Kidney glomerular epithelial cell (primary cell): ENCODE results near the gene ATP1A3.
"Not testable (repeated sequence)": the region's sequence is repeated elsewhere in the genome, so short reads cannot be mapped to it uniquely, and the experiment has no call there.

Source experiments
- DNase-seq: peaks from one replicate; lab custom pipeline; 2025; lab: John Stamatoyannopoulos, UW

Gene ATP1A3

DNA sequence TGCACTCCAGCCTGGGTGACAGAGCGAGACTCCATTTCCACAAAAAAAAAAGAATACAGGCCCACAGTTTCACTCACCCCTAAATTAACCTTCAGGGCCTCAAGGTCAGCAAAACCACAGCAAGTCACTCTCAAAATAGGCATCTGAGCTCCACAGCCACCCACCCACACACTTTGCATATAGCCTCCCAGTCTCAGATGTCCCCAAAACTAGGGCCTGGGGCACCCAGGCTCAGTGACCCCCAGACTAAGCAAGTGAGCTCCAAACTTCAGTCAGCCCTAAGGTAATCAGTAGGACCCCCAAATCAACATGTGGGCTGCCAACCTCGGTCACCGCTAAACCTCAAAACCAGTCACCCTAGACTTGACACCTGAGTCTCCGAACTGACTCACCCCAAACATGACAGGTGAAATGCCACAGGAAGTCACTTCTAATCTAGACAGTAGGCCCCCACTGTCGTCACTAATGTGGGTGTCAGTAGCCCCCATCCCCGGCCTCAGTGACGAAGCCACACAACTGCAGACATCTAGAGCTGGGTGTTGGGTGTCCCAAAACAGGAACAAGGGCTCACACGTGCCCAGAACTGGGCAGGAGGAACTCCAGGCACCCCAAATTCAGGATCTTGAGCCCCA is 48.8 kb downstream of the ATP1A3 start:
- no peak for DNase-seq

DNA sequence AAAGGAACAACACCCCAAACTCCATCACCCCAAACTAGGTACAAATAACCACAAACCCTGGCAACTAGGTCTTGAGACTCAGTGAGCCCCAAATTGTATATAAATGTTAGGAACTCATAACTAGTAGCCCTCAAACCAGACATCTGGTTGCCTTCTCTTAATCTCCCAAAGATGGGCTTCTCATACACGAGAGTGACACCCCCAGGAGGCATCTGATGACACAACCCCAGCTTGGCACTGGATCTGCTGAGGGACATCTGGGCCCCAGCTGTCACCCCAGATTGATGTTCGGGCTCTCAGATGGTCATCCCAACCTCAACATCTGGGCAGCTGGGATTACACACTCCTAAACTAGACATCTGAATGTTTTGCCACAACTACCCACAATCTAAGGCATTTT is 49.7 kb downstream of the ATP1A3 start:
- no peak for DNase-seq

DNA sequence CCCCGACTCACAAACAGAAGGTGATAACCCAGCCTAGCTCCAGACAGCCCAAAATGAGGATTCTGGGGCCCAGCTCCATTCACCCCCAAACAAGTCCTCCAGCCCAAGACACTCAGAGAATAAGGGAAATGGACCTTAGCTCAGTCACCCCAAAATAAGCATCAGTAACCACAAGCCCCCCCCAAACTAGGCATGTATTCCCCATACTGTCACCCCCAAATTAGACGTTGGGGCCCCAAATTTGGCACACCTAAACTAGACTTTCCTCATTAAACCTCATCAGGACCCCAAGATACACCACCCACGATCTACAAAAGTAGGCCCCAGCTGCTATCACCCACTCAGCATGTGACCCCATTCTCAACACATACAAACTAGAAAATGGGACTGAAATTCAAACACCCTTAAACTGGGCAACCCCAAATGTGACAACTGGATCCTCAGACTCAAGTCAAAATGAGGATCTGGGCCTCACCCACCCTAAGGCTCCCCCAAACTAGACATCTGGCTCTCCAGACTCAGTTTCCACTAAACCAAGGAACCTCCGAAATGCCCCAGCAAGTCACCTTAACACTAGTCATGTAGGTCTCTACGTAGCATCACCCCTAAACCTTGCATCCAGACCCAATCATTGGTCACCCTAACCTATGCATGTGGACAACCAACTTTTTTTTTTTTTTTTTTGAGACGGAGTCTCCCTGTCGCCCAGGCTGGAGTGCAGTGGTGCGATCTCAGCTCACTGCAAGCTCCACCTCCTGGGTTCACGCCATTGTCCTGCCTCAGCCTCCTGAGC is 52.4 kb downstream of the ATP1A3 start:
- no peak for DNase-seq

DNA sequence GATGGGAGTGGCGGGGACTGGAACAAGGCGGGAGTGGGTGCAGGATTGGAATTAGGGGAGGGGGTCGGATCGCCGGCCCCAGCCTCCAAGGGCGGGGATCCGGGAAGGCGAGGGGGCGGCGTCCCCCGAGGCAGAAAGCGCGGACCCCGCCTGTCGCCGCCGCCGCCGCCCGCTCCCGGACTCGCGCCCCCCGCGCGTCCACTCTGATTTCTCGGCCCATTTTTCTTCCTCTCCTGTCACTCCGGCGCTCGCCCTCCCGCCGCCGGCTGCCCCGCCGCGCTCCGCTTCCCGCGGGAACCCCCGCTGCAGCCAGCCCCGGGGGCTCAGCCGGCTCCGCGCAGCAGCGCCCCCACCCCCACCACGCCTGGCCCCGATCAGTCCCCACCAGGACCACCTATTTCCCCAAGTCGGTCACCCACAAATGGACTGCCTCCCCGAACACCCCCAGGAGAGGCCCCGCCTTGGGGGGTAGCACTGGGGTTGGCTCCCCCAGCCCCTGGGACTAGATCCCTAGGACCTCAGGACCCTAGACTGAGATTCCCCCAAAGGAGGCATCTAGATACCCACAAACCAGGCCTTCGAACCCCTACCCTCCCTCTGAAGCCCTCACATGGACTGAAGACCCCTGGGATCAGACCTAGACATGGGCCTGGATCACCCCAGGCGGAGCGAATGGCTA is 53.2 kb downstream of the ATP1A3 start:
- no peak for DNase-seq

DNA sequence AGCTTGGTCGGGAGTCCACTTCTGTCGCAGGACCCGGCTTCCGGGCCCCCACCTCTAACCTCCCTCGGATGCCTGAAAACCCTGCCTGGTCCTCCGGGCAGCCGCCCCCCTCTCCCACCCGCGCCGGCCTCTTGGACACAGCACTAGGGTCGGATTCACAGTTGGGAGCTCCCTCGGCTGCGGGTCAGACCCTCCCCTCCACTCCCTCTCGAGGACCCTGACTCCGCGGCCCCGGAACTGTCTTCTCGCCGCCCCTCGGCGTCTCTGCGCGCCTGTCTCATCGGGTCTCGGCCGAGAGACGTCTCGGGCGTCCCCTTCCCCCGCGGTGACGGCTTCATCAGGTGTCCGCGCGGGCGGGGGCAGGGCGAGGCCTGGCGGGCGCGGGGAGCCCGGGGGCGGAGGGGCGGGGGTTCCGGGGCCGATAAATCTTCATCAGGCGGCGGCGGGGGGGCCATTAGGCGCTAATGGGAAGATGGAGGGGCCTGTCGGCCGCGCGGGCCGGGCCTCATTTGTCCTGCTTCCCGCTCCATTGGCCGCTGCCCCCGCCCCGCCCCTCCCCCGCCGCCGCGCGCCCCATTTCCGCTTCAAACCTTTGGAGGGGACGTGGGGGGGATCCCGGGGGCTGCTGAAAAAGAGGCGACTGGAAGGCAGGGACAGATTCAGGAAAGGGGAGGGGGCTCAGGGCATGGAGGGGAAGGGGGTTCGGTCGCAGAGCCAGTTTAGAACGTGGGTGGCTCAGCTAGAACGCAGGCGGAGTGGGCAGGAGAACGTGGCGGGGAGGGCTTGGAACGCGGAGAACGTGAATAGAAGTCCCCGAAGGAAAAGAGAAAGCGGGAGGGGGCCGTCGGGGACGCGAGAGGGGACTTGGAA is 53.9 kb downstream of the ATP1A3 start:
- DNase-seq: no peak

DNA sequence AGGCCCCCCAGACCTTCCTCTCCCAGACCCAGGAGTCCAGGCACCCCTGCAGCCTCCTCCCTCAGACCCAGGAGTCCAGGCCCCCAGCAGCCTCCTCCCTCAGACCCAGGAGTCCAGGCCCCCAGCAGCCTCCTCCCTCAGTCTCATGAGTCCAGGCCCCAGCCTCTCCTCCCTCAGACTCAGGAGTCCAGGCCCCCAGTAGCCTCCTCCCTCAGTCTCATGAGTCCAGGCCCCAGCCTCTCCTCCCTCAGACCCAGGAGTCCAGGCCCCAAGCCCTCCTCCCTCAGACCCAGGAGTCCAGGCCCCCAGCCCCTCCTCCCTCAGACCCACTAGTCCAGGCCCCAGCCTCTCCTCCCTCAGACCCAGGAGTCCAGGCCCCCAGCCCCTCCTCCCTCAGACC is 54.8 kb downstream of the ATP1A3 start:
- not testable (repeated sequence) for DNase-seq

DNA sequence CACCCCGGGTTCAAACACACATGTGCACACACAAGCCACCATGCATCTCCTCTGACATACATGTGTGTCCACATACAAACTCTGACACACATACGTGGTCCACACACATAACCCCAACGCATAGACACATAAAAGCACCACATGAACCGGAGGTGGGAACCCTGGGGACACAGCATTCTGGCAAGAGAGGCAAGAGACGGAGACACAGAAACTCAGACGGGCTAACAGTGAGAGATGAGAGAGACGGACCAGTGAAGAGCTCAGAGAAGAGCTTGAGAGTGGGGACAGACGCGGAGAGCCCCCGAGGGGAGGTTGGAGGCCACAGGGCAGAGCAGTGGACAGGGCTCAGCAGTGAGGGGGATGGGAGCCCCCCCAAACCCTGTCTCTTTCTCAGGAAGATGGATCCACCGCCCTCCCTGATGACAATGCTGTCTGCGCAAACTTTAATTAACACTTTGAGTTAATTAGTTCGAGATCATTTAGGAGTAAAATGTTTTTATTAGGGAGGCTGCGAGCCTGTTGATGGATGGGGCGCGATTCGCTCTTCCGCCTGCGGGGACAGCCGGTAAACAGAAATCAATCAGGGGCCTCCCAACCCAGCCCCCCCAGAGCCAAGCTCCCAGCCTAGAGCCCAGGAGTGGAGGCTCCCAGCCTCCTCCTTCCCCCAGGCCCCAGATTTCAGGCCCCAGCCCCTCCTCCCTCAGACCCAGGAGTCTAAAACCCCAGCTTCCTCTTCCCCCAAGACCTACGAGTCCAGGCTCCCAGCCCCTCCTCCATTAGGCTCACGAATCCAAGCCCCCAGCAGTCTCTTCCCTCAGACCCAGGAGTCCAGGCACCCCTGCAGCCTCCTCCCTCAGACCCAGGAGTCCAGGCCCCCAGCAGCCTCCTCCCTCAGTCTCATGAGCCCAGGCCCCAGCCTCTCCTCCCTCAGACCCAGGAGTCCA is 56.2 kb downstream of the ATP1A3 start:
- no peak for DNase-seq

DNA sequence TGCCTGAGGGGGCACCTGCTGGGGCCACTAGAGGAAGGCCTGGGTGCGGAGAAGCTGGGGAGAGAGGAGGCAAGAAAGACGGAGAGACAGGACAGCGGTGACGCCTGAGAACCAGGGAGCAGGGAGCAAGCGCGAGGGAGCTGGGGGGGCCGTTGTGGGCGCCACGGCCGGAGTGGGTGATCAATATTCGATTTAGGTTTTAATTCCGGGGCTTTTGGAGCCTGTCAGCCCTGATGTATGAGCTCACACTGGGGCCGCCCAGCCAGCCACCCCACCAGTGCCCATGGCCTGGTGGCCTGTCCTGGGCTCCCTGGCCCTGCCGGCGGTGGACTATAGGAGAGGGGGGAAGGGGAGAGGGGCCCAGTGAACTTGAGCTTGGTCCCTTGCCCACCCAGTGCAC is 57.1 kb downstream of the ATP1A3 start:
- DNase-seq: no peak

DNA sequence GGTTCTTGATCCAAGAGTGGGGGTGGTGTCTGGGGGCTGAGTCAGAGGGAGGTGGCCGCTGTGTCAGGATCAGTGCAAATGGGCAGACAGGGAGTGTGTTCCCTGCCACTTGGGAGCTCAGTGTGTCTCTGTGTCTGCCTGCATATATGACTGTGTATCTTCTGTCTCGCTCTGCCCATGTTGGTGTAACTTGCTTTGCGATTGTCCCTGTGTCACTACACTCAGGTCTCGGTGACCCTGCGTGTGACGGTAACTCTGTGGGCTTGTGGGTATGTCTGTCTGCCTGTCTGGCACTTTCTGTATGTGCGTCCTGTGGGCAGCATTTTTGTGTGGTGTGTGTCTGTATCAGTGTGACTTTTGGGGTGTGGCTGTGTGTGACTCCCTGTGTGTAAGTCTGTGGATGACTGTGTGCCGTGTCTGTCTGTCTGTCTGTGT is 57.6 kb downstream of the ATP1A3 start:
- no peak for DNase-seq

DNA sequence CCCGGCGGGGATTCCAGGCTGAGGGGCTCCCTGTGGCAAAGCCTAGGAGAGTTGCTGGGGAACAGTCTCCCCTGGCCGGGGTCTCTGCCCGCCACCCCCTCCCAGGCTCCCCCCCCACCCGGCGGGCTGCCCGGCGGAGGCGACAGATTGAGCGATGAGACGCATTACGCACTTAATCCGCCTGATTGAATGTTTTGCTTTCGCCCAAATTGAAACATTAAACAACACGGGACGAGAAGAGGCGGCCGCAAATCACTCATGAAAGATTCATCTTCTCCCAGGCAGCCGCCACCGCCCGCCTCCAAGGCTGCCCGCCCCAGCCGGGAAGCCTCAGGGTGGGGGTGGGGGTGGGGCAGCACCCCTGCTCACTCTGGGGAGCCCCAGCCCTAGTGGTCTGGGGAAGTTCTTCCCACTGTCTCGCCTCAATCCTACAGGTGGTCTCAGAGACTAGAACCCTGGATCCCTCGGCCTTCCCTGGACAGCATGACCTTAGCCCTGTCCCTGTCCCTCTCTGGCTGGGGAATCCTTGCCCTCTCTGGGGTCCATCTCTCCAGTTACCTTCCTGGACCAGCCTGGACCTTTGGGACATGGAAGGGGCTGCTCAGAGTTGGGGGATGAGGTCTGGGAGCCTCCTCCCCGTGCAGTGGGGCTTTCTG is 58.1 kb downstream of the ATP1A3 start:
- DNase-seq: no peak

DNA sequence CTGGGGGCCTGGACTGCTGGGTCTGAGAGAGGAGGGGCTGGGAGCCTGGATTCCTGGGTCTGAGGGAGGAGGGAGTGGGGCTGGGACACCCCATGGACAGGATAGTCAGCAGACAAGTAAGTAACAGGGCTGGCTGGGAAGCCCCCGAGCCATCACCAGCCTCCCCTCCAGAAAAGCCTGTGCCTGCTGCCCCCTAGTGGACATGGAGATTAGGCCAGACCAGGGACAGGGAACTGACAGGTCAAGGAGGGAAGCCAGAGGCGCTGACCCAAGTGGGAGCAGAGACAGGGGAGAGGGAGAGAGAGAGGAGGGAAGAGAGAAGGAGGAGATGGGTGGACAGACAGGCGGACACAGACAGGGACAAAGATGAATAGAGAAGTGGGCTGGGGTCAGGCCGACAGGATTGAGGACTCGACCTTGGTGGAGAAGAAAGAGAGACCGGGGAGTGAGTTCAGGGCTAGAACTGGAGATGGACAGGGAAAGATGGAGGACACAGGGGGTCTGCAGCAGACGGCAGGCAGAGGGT is 59.1 kb downstream of the ATP1A3 start:
- DNase-seq: peak; percentile 38

DNA sequence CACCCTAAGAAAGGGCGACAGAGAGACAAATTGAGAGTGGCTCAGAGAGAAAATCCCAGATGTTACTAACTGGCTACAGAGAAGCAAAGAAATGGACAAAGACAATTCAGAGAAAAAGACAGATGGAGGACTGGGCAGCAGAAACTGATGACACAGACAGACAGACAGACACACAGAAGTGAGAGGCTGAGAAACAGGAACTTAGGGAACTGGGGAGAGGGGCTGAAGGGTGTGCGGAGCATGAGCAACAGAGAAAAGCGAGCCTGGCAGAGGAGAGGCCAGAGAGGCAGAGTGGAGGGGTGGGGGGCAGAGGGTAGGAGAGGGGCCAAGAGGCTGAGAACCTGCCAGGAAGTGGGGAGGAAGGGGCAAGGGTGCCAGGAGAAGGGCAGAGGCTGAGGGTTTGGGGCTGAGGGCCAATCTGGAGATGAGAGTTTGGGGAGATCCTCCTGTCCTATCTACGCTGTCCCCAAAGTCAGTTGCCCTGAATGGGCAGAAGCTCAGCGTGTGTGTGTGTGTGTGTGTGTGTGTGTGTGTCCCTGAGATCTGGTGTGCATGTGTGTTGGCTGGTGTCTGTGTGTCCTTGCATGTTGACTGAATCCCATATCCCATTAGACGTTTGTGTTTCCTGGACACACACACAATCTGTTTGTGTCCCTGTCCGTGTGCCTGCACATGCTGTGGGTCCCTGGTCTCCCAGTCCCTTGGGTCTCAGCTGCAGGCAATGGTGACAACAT is 60.2 kb downstream of the ATP1A3 start:
- DNase-seq: no peak

DNA sequence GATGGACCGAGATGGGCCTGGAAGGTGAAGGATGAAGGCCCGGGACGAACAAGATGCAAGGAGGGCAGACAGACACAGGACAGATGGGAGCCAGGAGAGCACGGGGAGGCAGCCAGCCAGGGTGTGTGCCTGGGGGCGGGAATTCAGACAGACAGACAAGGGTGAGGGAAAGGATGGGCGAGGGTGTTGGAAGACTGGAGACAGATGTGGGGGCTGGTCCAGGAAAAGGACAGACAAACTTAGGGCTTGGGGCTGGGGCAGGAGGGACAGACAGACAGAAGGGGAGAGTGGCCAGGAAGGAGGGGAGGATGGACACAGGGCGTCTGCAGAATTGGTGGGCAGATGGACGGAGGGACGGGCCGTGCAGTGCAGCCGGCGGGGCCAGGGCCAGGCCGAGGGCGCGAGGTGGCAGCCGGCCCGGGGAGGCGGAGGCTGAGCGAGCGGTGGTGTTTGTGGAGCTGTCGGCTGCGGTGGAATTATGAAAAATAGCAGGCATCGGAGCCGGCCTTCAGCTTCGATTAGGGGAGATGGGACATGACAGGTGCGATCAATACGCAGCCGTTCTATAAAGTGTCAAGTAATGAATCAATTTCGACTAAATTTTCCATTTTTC is 61.2 kb downstream of the ATP1A3 start:
- DNase-seq: no peak

DNA sequence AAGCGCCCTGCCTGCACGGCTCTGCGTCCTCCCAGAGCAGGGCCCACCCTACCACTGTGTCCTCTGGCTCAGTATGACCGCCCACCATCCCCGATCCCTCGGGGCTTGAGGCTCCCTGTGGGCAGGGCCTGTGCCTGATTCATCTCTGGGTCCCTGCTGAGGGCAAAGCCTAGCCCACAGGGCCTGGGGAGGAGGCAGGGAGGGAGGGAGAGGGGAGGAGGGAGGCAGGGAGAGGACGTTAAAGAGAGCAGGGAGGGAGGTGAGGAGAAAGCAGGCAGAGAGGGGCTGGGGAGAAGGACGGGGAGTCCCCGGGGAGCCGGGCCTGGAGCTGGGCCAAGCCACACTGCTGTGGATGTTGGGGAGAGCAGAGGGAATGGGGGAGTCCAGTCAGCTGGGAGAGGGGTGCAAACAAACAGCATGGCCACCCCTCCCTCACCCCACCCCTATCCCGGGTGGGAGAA is 61.7 kb downstream of the ATP1A3 start:
- no peak for DNase-seq

DNA sequence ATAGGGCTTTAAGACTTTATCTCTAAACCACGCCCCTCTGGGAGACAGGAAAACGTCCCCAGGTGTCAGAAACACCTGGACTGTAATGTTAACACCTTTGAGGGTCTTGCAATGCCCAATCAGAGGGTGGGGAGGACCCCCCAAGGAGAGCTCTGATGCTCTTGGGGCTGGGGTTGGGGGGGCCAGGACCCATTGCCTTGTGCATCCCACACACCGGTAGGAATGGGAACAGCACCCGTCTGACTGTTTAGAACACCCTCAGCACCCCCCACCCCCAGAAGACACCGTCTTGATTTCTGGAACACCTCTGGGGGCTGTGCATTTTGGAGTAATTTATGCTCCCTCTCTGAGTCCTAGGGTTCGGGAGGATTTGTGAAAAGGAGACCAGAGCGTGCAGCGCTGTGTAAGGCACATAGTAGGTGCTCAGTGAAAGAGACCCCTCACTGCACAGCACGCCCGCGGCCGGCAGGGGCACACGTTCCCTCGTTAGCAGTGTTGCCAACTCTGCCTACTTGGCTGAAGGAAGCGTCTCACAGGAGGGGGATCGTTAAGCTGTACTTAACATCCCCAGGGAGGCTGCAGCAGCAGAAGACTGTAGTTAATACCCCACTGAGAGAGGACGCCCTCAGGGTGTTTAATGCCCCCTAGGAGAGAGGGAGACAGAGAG is 63.0 kb downstream of the ATP1A3 start:
- DNase-seq: no peak

DNA sequence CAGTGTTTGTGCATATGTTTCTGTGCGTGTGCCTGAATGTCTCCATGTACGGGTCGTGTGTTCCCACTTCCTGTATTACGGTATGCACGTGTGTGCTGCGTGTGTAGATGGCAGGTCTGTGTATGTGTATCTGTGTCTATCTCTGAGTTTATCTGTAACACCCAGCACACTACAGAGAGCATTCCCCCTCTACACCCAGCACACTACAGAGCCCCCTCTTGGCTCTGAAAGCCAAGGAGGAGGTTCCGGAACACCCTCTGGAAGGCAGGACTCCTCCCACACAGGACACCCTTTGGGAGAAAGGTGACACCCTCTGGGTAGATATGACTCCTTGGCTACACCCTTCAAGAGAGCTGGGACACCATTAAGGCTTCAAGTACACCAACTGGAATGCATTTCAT is 63.7 kb downstream of the ATP1A3 start:
- no peak for DNase-seq

DNA sequence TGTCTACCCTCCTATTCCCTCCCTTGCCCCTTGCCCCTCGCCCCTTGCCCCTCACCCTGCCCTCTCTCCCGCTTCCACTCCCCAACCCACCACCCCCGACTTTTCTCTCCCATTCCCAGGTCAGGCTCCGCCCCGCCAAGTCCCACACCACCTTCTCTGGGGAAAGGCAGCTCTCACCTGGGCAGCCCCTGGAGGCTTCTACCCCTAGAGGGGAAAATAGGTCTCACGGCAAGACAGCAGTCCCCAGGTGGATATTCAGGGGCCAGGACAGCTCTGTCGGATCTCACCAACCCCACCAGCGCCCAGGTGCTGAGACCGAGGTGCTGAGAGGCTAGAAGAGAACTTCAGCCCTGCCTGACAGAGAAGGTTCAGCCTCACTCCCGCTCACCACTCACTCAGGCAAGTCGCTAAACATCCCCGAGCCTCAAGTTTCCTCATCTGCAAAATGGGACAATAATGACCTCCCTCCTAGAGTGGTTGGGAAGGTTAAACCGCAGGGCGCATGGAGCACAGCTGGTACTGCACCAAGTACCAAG is 64.4 kb downstream of the ATP1A3 start:
- no peak for DNase-seq
